PFSK-1 (cell line): ENCODE data around the gene LRBA.

Source experiments
- FOXP2 ChIP-seq: optimal IDR thresholded peaks from 2 replicates; pipeline ENCODE3; 2011; ENCODE audit warnings: borderline replicate concordance, control low read depth, inconsistent platforms; ENCODE audit not compliant: insufficient read depth; ENCODE audit errors: extremely low read length, extremely low read depth
- POLR2AphosphoS5 ChIP-seq: IDR thresholded peaks from 2 replicates; pipeline ENCODE4 v1.6.1; 2012; ENCODE audit warnings: low read depth, mild to moderate bottlenecking, control low read depth, low read length, moderate library complexity
- SIN3A ChIP-seq: IDR thresholded peaks from 2 replicates; pipeline ENCODE4 v1.6.1; 2012; ENCODE audit warnings: mild to moderate bottlenecking, low read length, moderate library complexity, borderline replicate concordance; ENCODE audit not compliant: insufficient read depth
- TAF1 ChIP-seq: IDR thresholded peaks from 2 replicates; pipeline ENCODE4 v1.6.1; 2012; ENCODE audit warnings: low read length, control low read depth, borderline replicate concordance; ENCODE audit not compliant: insufficient read depth
- TF ChIP-seq, protein P1 (sequence below), 2 experiments: IDR thresholded peaks; 2 replicates each; pipeline versions ENCODE4 v1.6.1 to v1.8.0; 2011 to 2012; ENCODE audit warnings: low read depth in 2 of 2, low read length in 2 of 2, control low read depth in 1 of 2, inconsistent platforms in 1 of 2, mild to moderate bottlenecking in 1 of 2, moderate library complexity in 1 of 2; ENCODE audit not compliant: insufficient read depth in 1 of 2

The LRBA gene

DNA sequence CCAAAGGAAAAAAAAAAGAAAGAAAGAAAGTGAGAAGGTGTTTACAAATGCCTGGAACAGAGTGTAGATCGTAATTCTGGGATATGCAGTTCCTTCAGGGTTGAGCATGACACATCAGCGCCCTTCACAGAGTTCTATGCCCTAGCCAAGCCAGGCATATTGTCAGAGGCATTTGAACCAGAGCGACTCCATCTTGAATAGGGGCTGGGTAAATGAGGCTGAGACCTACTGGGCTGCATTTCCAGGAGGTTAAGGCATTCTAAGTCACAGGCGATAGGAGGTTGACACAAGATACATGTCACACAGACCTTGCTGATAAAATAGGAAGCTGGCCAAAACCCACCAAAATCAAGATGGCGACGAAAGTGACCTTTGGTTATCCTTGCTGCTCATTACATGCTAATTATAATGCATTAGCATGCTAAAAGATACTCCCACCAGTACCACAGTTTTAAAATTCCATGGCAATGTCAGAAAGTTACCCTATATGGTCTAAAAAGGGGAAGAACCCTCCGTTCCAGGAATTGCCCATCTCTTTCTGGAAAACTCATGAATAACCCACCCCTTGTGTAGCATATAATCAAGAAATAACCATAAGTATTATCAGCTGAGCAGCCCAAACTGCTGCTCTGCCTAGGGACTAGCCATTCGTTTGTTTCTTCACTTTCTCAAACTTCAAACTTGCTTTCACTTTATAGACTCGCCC is 23.5 kb upstream of the LRBA start:
- TF ChIP-seq TAF1 = no peak
- no peak for TF ChIP-seq SIN3A

DNA sequence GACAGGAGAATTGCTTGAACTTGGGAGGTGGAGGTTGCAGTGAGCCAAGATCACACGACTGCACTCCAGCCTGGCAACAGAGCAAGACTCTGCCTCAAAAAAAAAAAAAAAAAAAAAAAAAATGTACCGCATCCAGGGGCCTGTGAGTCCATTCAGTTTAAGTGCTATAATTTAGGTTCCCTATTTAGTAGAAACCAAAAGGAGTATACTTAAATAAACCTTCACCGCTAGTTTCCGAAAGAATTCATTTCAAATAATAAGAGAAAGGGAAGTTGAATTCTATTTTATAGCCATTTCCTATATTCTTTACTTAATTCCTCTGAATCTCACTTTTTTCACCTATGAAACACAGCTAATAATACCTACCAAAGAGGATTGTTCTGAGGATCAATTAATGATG is 20.8 kb upstream of the LRBA start:
- TF ChIP-seq POLR2AphosphoS5 (no peak), SIN3A (no peak)

DNA sequence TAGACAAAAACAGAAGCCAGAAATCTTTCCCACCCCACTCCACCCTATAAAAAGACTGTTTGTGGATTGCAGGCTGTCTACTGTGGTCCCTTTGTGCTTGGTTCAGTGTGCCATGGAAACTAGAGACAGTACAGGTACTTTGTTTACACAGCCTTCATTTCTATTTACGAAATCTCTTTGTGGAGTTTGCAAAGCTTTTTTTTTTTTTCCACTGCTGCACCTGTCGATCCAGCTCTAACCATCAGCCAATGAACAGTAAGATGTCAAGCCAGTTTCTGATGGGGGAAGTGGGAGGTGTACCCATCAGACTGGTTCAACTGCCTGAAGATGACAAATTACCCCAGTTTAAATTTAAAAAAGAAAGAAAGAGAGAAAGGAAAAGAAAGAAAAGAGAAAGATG is 20.2 kb upstream of the LRBA start:
- TF ChIP-seq, protein P1, sequence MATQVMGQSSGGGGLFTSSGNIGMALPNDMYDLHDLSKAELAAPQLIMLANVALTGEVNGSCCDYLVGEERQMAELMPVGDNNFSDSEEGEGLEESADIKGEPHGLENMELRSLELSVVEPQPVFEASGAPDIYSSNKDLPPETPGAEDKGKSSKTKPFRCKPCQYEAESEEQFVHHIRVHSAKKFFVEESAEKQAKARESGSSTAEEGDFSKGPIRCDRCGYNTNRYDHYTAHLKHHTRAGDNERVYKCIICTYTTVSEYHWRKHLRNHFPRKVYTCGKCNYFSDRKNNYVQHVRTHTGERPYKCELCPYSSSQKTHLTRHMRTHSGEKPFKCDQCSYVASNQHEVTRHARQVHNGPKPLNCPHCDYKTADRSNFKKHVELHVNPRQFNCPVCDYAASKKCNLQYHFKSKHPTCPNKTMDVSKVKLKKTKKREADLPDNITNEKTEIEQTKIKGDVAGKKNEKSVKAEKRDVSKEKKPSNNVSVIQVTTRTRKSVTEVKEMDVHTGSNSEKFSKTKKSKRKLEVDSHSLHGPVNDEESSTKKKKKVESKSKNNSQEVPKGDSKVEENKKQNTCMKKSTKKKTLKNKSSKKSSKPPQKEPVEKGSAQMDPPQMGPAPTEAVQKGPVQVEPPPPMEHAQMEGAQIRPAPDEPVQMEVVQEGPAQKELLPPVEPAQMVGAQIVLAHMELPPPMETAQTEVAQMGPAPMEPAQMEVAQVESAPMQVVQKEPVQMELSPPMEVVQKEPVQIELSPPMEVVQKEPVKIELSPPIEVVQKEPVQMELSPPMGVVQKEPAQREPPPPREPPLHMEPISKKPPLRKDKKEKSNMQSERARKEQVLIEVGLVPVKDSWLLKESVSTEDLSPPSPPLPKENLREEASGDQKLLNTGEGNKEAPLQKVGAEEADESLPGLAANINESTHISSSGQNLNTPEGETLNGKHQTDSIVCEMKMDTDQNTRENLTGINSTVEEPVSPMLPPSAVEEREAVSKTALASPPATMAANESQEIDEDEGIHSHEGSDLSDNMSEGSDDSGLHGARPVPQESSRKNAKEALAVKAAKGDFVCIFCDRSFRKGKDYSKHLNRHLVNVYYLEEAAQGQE (IDR thresholded peaks at IDR 0.05; ENCODE audit: insufficient read depth in 1 of 2, low read depth in 2 of 2, low read length in 2 of 2) = no peak
- no peak for TF ChIP-seq POLR2AphosphoS5
- TF ChIP-seq FOXP2 = no peak
- no peak for TF ChIP-seq TAF1
- TF ChIP-seq SIN3A = no peak

DNA sequence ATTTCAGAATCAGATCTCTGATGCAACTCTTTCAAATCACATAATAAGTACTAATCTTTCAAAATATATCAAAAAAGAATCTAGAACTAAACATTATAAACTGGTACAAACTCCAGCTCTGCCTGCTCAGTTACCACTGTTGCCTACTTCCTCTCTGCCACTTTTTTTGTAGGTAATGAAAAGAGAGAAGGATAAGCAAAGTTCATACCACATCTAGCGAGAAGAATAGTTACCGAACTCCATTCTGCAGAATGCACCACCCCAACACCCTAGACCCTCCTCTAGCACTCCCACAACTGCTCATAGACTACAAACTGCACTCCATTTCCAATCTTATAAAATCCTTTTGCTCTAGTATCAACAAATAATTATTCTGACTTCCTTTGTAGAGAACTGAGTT is 19.7 kb upstream of the LRBA start:
- TF ChIP-seq TAF1 (no peak), POLR2AphosphoS5 (no peak), SIN3A (no peak), FOXP2 (no peak)
- TF ChIP-seq, protein P1 (IDR thresholded peaks at IDR 0.05; ENCODE audit: insufficient read depth in 1 of 2, low read depth in 2 of 2, low read length in 2 of 2) = no peak

DNA sequence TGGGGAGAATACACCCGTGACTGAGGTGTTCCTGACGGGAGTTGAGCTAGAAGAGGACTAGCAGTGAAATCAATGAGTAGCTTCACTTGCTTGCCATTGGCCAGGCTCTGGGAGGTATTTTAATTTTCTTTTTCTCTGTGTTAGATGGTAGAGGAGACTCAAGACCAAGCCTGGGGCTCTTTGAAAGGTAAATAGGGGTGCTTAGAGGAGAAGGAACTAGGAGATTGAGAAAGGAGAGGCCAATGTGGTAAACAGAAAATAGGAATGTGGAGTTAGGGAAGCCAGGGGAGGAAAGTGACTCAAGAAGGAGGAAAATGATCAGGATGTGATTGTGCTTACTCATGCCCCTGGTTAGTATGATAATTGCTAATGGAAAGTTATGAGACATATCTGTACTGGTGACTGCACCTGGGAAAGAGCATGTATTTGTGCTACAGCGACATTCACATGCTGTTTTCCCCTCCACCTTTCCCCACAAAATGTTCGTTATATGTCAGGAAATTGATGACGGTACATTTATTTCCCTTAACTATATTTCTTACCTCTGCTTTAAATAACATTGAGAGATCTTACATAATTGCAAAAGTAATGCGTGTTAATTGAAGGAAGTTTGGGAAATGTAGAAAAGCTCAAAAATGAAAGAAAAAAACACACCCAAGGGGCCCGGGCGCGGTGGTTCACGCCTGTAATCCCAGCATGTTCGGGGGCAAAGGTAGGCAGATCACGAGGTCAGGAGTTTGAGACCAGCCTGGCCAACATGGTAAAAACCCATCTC is 16.9 kb upstream of the LRBA start:
- TF ChIP-seq POLR2AphosphoS5 (no peak), TAF1 (no peak), FOXP2 (no peak), SIN3A (no peak)
- TF ChIP-seq, protein P1 (IDR thresholded peaks at IDR 0.05; ENCODE audit: insufficient read depth in 1 of 2, low read depth in 2 of 2, low read length in 2 of 2) = no peak

DNA sequence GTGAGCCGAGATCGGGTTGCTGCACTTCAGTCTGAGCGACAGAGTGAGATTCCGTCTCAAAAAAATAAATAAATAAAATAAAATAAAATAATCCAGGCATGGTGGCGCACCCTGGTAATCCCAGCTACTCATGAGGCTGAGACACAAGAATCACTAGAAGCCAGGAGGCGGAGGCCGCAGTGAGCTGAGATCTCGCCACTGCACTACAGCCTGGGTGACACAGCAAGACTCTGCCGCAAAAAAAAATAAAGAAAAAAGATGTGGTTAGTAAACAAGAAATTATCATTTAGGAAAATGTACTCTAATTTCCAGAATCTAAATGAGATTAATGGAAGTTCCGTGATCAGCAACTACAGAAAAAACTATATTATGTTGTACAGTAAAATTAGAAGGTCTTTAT is 14.5 kb upstream of the LRBA start:
- TF ChIP-seq POLR2AphosphoS5 (no peak), TAF1 (no peak), SIN3A (no peak), FOXP2 (no peak)
- TF ChIP-seq, protein P1 (IDR thresholded peaks at IDR 0.05; ENCODE audit: insufficient read depth in 1 of 2, low read depth in 2 of 2, low read length in 2 of 2) = no peak
